NCI-H446 treated with DMSO at 0.1 percent for 48 hours (cell line): ENCODE results near the gene STRA8.
"Not testable (repeated sequence)": the region's sequence is repeated elsewhere in the genome, so short reads cannot be mapped to it uniquely, and the experiment has no call there.

ENCODE experiments used
- DNase-seq: peaks from one replicate; lab custom pipeline; 2025; lab: John Stamatoyannopoulos, UW

The STRA8 gene

GRCh38 chr7:135205850-135206249 lies 27.8 kb upstream of the STRA8 start:
- no peak for DNase-seq

GRCh38 chr7:135206941-135207391 lies 26.7 kb upstream of the STRA8 start:
- DNase-seq = no peak

DNA sequence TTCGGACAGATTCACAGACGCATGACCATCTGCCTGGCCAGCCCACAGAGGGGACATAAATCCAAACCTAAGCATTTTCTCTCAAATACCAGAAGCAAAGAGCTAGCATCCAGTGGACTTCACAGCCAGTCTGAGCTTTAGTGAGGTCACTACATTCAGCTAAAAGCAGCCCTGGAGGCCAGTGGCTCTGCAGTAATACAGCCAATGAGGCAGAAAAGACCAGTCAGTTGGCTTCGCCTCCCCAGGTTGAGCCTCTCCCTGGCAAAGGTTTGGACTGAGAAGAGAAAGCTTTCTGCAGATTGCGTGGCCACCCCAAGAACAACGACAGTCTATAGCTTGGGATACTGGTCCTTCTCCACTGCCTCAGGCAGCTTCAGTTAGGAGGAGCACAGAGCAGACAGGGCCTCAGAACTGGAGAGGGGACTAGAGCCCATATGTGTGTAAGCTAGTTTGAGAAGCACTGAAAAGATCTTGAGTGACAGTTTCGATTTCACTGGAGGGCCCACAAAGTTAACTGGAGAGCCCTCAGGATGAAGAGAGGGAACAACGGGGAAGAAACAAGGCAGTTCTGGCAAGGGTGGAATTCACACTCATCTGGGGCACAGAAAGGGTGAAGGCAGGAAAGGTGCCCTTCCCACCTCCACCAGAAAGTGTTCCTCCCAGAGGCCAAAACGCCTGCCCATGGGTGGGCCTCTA lies 26.1 kb upstream of the STRA8 start:
- no peak for DNase-seq

DNA sequence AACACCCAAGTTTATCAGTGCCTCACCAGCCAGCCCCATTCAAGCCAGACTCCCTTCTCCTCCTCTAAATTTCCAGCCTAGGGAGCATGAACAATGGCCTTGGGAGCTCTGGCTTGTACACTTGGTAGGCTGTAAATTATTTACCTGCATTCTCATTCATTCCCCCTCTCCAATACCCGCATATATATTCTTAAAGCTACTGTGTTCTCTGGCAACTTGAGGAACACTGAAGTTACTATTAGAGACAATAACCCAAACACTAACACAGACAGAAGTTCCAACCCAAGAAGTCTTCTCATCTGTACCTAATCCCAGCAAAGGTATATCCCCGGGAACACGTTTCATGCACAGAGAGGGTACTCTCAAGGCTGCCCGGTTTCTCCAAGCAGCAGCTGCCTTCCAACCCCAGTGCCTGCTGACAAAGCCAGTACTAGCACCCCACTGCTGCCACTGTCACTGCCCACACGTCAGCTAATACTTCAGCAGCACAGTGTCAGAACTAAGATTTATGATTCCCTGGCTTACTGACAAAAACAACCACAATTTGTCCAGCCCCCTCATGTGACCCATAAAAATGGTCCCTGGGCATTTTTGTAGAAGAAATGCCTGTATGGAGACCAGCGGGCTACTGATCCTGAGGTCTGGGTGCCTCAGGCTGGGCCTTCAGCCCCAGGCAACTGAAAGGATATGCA lies 25.4 kb upstream of the STRA8 start:
- DNase-seq = no peak

DNA sequence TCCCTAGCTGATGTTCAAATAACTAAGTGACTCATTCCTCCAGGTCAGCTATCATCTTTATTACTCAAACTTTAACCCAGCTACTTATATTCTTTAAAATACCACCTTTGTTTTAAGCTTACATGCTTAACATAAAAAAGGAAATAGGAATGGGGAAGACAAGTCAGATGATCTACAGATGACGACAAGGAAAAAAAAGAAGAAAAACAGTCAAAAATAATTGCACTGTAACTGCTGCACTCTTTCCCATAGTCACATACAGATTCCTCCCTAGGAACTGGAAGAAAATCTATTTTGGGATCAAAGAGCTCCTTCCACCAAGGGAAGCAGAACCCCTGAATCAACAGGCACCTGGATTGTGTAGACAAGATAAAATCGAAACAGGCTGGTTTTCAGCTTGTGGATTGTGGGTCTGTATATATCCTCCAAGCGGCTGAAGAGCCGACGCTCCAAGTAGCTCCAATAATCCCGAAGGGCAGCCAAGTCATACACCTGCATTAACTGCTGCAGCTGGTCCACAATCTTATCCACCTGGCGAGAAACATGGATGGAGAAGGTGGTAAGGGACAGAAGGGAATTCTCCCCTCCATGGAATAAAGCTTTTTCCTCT lies 24.3 kb upstream of the STRA8 start:
- DNase-seq = no peak

DNA sequence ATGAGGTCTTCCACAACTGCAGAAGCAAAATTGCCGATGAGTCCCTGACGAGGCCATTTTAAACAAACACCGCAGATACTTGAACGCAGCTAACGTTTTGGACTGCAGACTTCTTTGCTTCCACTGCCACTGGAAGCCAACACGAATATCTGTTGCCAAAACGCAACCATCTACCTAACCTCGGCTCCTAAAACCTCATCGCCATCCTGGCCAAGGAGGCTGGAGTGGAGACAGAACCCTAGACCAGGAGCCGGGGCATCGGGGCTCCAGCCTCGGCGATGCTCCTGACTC lies 22.8 kb upstream of the STRA8 start:
- DNase-seq = no peak

DNA sequence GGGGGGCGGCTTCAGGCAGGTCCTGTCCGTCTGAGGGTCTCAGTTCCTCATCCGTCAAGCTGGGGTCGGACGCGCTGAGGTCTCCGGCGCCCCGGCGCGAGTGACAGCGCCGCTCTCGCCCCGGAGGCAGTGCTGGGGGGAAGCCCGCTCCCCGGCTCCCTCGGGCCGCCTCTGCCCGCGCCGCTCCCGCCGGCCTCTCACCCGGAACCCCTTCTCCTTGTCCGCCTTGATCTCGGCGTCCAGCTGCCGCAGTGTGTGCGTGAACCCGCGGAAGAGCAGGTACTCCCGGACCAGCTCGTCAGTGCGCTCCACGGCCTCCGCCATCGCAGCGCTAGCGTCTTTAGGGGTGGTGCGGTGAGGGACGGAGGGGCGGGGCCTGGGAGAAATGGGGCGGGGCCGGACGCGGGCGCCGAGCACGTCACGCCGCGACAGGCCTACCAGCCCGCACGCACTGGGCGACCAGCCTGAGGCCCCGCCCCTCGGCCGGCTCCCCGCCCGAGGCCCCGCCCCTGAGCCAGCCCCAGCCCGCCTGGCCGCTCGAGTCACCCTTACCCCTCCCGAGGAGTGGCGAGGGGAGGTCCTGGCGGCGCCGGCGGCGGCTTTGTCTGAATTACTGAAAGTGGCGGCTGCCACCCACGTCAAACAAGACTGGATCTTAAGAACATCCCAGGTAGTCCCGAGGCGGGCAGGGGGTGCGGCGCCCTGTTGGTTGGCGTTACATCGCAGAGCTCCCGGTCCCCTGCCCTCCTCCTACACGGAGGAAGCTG lies 22.3 kb upstream of the STRA8 start, which contains the start of gene WDR91:
Gene WDR91 (minus strand): TSS at position 348 of the 767 bp plus-strand sequence. CDS start 24 bp downstream, at position 324.
- peak; percentile 72 for DNase-seq

DNA sequence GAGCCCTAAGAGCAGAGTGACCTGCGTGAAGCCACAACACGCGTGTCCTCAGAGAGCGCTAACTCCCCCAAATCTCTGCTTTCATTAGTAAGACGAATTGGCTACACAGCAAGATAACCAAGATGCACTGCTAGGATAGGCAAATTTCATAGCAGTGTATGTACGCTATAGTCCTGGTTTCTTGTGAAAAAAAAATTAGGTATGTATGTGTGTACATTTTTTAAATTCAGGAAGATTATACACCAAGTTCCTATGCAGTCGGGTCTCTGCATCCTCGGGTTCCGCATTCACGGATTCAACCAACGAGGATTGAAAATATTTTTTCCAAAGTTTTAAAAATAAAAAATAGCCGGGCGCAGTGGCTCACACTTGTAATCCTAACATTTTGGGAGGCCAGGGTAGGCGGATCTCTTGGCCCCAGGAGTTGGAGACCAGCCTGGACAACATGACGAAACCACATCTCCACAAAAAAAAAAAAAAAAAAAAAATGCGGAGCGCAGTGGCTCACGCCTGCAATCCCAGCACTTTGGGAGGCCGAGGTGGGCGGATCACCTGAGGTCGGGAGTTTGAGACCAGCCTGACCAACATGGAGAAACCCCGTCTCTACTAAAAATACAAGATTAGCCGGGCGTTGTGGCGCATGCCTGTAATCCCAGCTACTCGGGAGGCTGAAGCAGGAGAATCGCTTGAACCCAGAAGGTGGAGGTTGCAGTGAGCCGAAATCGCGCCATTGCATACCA lies 21.5 kb upstream of the STRA8 start:
- not testable (repeated sequence) for DNase-seq

DNA sequence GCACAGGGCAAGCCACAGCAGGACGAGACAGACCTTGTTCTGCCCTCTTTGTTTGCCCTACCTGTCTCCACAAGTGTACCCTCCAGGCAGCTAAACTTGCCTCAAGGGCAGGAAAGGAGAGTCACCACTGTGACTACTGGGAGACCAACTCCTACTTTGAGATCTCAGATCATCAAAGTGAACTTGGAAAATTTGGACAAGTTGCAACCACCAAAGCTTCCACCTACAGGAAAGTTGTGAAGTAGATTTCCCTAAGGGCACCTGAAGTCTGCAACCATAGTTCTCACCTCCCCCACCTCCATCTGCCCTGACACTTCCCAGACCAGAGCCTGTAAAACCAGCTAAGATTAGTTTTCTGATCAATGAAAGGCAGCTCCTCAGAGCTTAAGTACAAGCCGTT lies 19.8 kb upstream of the STRA8 start:
- no peak for DNase-seq

- DNase-seq = no peak
These were observed 18.5 kb upstream of the STRA8 start for GRCh38 chr7:135215180-135215579.

GRCh38 chr7:135215698-135216097 lies 17.9 kb upstream of the STRA8 start:
- no peak for DNase-seq

GRCh38 chr7:135217645-135218509 lies 15.8 kb upstream of the STRA8 start:
- no peak for DNase-seq

DNA sequence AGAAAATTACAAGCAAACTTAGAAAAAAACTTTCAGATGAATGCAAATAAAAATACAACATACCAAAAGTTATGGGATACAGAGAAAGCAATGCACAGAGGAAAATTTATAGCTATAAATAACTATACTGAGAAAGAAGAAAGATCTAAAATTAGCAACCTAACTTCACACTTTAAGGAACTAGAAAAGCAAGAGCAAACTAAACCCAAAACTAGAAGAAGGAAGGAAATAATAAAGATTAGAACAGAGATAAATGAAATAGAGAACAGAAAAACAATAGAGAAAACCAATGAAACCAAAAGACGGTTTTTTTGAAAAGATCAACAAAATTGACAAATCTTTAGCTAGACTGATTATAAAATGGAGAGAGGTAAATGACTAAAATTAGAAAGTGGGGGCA lies 9.6 kb upstream of the STRA8 start:
- no peak for DNase-seq

DNA sequence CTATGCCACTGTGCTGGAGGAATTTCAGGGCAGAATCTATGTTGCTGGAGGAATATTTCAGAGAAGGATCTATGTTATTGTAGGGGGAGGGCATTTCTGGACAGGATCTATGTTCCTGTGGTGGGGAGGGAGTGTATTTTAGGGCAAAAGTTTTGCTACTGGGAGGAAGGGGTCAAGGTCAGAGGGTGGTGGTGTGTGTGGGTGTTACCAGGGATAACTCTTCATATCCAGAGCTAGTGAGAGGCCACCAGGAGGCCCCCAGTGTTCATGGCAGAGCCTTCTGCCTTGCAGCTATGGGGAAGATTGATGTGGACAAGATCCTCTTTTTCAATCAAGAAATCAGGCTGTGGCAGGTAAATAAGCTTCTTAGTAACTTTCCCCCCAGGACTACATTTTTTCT lies 2.0 kb upstream of the STRA8 start:
- DNase-seq = no peak

GRCh38 chr7:135232087-135232486 lies 1.6 kb upstream of the STRA8 start:
- no peak for DNase-seq

DNA sequence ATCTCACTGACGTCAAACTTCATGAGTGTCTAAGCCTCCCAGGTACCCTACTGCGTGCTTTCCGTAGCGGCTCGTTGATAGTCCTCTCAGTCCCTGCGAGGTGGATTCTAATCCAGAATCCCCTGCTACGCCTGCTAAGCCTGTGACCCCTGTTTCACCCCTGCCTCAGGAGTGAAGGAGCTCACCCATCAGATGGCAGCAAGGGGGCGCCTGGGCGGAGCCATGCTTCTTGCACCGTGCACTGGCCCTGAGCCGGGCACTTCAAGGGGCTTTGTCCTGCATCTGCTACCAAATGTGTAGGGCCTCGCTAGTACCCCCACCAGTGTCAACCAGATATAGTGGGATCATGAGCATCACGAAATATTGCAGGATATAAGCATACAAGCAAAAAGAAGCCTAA lies 918 bp upstream of the STRA8 start:
- no peak for DNase-seq

- not testable (repeated sequence) for DNase-seq
These were observed 457 bp downstream of the STRA8 start for GRCh38 chr7:135234095-135234494.

GRCh38 chr7:135234727-135235126 lies 1.1 kb downstream of the STRA8 start:
- DNase-seq = no peak

GRCh38 chr7:135235841-135236240 lies 2.2 kb downstream of the STRA8 start:
- no peak for DNase-seq

GRCh38 chr7:135236727-135237126 lies 3.1 kb downstream of the STRA8 start:
- DNase-seq = no peak
